GM18519 (cell line): Measurements from ENCODE around the gene UBE2L3.

Experiments
- ATAC-seq: cut with Tn5 transposase; IDR thresholded peaks from one replicate; pipeline ENCODE4 v1.9.1; 2021; ENCODE audit warnings: mild to moderate bottlenecking, moderate library complexity; ENCODE audit not compliant: unreplicated experiment, low FRiP score

Gene UBE2L3

GRCh38 chr22:21665047-21665851 lies 97.7 kb downstream of the UBE2L3 start:
- ATAC-seq, result no peak

GRCh38 chr22:21666786-21667185 lies 99.3 kb downstream of the UBE2L3 start:
- no peak for ATAC-seq

DNA sequence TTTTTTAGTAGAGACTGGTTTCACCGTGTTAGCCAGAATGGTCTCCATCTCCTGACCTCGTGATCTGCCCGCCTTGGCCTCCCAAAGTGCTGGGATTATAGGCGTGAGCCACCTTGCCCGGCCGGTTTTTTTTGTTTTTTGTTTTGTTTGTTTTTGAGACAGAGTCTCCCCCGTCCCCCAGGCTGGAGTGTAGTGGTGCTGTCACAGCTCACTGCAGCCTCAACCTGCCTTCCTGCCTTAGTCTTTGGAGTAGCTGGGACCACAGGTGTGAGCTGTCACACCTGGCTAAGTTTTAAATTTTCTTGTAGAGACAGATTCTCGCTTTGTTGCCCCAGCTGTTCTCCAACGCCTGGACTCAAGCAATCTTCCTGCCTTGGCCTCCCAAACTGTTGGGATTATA lies 101.5 kb downstream of the UBE2L3 start:
- no peak for ATAC-seq

DNA sequence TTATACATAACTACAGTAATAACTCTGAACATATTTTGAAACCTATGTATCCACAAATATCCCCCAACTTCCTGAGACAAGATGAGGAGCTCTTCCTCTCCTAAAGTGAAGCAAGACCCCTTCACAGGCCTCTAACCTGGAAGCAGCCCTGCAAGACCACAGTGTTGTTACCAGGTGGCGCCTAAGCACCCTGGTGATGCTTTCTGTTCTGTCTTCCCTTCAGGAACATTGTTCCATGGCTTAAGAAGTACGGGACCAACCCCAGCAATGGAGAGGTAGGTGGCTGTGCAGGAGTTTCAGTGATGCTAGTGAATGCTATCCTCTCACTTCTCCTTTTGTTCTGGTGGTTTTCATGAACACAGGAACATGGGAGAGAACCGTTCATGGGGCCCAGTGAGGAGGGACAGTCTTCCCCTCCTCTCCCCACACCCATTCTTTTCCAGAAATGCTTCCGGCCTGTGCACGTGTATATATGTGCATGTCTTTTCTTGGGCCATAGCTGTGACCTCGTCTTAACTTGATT lies 104.7 kb downstream of the UBE2L3 start:
- ATAC-seq, result no peak
